ENCODE data around the gene TMEM115.
"Not testable (repeated sequence)": the region's sequence is repeated elsewhere in the genome, so short reads cannot be mapped to it uniquely, and the experiment has no call there.

The TMEM115 gene

GRCh38 chr3:50316657-50317242, 42.6 kb downstream of the TMEM115 start:
- DNase-seq (ENCODE audit: low read depth), result no peak

- no peak for DNase-seq (ENCODE audit: low read depth)
Measured at GRCh38 chr3:50314816-50315215, 44.5 kb downstream of the TMEM115 start.

GRCh38 chr3:50314342-50314741, 45.0 kb downstream of the TMEM115 start:
- no peak for DNase-seq (ENCODE audit: low read depth)

- not testable (repeated sequence) for DNase-seq (ENCODE audit: low read depth)
Measured at GRCh38 chr3:50312041-50312440, 47.3 kb downstream of the TMEM115 start.
